GM18951 (cell line): ENCODE results near the gene ZDHHC8.

Source experiments
- POLR2A ChIP-seq: IDR thresholded peaks from 4 replicates; pipeline ENCODE4 v1.6.1; 2011; ENCODE audit warnings: mild to moderate bottlenecking; ENCODE audit not compliant: insufficient read length, insufficient read depth; ENCODE audit errors: extremely low read depth
- in situ Hi-C: fragments of 300-500 bp; cut with MboI; formaldehyde crosslinking; loops from one replicate; pipeline ENCODE4 v1.12.0; 2022; ENCODE audit warnings: low sequenced_read_pairs, mixed read lengths, inconsistent platforms; ENCODE audit not compliant: unreplicated experiment

The ZDHHC8 gene

DNA sequence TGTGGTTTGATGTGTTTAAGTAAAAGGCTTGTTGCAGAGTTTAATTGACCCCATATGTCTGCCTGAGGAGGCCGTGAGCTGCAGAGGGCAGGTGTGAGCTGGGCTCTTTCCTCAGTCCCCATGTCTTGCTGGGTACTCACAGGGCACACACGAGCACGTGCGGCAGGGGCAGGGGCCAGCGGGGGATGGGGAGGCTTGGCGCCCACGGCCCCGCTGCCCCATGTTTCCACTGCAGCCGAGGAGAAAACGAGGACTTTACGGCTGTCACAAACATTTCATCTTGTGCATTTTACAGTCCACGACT is 43.9 kb downstream of the ZDHHC8 start:
- no peak for TF ChIP-seq POLR2A
- in situ Hi-C loops = no loop called here

DNA sequence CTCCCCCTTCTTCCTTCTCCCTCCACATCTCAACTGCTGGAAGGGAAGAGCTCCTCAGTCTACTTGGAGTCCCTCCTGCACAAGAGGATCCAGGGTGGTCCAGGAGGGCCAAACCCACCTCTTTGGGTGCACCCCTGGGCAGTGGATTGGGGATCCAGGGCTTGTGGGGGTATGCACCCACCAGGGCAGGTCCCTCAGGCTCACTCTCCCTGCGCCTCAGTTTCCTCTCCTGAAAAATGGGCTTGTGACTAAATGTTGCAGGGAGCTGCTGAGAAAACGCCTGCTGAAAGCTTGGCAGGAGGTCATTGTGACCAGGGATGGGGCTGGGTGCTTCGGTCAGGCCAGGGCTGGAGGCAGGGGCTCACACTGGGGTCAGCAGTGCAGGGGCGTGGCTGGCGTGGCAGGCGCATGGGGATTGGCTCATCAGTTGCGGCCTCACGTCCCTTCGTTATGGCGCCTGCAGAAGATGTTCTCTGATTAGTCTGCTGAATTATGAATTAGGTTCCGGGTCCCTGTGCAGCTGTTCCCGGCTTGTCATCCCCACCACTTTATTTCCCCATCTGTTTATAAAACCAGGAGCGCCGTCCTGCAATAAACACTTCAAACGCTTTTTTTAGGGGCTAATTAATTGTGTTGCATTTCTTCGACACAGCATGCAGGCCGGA is 44.9 kb downstream of the ZDHHC8 start:
- in situ Hi-C loops = no loop called here
- no peak for TF ChIP-seq POLR2A

DNA sequence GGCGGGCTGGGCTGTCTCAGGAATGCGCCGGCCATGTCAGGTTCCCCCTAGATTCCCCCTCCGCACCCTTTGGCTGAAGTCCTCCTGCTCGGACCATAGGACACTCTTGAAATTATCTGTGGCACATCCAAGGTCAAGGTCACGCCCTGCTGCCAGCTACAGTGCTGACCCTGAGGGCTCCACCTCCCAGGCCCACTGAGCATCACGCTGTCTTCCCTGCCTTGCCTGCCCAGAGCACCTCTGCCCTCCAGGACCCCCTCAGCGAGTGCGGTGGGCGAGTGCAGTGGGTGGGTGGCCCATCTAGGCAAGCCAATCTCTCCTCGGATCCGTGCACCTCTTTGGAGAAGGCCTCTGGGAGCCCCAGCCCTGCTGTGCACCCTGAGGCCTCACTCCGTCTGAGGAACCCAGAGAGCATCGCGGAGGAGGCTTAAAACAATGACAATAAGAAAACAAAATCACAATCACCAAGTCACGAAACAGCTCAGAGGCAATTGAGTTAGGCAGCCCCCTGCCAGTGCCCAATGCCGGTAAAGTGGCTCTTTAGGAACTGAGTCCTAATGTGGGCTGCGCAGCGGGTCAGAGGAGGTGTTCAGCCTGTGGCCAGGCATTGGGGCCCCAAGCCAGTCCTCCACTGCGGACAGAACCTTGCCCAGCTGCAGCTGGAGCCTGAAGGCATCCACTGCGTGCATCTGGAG is 45.8 kb downstream of the ZDHHC8 start:
- no peak for TF ChIP-seq POLR2A
- in situ Hi-C loops = no loop called here

DNA sequence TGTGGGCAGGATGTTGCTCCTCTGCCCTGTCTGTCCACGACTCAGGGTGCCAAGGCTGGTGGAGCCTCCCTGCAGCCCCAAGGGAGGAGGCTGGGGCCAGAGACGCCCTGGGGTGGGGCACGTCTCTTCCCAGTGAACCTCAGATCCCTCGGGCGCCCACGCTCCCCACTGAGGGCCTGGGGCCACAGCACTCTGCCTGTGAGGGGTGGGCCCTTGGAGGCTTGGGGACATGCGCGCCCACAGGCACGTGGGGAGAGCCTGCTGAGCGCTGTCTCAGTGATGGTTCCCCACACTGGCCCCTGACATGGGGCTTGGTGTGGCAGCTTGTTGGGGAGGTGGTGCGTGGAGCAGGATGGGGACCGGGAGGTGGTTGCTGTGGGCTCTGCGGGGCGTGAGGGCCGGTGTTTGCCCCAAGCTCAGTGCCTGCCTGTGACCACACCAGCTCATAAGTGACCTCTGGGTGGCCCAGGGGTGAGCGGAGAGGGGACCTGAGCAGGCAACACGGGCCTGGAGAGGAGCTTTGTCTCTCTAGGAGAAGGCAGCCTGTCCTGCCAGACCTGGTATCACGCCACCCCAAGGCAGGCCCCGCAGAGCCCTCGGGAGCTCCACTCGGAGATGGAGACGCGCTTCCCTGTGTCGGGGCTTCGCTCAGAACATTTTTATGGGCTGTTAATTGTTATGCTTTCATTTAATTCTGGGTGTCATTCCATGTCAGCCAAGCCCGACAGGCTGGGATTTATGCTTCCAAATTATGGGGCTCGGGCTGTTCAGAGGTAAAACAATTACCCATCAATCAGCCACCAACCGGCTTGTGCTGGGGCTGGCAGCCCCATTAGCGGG is 46.7 kb downstream of the ZDHHC8 start:
- in situ Hi-C loops = no loop called here
- TF ChIP-seq POLR2A = no peak

DNA sequence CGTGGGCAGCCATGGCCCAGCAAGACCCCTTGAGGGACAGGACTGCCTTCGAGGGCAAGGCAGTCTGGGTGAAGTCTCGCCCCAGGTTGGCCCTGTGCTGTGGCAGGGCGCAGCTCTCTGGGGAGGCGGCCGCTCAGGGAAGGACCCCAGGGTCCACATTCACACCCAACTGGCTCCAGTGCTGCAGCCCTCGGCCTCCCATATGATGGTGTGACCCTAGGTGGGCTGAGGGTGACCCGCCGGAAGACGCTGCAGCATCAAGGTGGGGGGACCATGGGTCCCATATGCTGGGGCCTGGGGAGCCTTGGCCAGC is 47.3 kb downstream of the ZDHHC8 start:
- in situ Hi-C loops = no loop called here

DNA sequence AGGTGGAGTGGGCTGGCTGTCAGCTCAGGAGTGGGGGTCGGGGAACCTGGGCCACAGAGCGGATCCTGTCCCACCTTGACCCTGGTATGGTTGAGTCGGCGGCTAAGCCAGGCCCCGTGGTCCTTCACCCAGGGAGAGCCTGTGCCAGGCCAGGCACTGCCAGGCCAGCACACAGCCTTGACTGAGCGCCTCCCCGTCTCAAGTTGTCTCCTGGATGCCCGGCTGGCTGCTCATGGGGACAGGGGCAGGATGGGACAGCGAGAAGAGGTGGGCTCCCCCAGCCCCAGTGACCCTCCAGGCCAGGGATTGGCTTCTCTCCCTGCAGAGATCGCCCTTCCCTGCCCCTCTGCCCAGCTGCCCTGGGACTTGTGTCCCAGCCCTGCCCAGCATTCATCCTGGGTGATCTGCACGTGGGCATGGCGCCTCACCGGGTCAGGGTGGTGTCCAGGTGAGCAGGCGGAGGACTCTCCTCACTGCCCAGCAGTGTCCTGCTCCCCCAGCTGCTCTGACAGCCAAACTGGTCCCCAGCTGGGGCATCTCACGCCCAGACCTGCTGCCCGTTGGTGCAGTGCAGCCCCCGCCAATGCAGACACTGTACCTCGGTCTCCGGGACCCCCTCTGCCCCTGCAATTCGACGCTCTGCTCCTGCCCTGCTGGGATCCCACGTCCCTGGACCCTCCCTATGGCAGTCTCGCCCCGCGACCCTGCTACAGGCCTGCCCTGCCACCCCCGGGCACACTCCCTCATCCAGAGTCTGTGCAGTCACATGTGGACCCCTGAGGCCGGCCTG is 48.0 kb downstream of the ZDHHC8 start:
- TF ChIP-seq POLR2A = no peak
- in situ Hi-C loops = no loop called here

More for the DNA sequence above, 47.3 kb downstream of the ZDHHC8 start:
- no peak for TF ChIP-seq POLR2A

DNA sequence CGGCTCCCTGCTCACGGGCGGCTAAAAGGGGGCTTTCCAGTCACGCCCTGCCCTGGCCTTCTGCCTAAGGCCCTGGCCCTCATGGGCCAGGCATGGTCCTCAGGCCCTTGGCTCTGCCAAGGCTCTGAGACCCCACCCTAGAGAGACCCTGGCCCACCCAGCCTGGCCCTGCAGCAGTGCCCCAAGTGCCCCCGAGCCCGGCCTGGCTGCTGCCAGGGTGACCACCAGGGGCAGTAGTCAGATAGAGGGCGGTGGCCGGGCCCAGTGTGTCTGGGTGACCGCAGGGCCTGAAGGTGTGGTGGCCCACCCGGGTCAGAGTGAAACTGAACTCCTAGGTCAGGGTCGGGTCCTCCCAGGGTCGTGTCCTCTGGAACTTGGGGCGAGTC is 48.6 kb downstream of the ZDHHC8 start:
- TF ChIP-seq POLR2A = no peak
- in situ Hi-C loops = no loop called here

DNA sequence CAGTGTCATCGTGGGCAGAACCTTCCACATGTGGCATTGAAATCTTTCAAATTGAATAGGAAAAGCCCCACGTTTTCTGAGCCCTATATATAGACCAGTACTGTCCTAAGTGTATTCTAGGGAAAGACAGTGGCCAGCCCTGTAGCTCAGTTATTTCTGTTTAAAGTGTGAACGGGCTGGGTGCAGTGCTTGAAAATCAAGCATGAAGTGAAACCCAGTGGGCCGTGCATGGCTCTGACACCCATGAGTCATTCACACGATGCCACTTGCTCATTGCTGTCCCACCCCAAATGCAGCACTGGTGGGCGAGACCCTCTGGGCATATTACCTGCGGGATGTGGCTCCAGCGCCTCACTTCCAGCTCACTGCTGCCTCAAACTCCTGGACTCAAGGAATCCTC is 49.0 kb downstream of the ZDHHC8 start:
- TF ChIP-seq POLR2A = no peak
- in situ Hi-C loops = no loop called here

DNA sequence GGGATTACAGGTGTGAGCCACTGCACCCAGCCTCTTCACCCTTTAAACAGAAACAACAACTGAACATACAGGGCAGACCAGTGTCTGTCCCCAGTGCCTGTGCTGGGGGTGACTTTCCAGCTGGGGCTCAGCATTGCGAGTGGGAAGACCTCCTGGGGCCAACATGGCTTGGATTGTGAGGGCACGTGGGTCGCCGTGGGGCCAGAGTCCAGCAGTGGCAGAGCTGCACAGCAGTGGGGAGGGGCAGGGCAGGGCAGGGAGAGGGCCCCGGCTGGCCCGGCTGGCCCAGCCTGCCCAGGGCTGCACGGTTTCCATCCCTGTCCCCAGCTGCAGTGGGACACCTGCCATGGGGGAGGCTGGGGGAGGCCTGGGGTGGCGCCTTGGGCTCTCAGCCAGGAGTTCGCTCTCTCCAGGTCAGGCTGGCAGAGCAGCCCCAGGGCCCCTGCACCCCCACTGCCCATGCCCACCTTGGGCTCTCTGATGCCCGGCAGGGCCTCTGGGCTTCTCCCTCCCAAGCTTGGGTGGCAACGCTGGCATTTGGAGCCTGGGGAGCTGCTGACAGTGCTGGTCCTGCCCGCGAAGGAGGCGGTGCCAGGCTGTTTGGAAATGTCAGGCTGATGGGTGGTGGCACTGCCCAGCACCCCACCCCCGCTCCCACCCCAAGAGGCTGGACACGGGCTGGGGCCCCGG is 49.7 kb downstream of the ZDHHC8 start:
- TF ChIP-seq POLR2A = no peak

DNA sequence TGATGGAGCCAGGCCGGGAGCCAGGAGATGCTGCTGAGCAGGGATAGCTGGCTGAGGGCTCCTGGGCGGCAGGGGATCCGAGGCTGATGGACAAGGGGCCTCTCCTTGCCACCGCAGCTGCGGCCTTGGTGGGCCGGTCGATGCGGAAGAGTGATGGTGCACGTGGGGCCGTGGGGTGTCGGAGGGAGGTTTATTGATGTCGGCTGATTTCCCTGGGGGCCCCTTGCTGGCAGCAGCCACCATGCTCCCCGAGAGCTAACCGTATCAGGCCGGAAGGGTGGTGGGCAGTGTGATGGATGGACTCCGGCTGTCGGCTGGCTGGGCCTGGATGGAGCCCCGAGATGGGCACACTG is 50.3 kb downstream of the ZDHHC8 start:
- no peak for TF ChIP-seq POLR2A
- in situ Hi-C loops = no loop called here

More for the DNA sequence above, 49.7 kb downstream of the ZDHHC8 start:
- in situ Hi-C loops = no loop called here

DNA sequence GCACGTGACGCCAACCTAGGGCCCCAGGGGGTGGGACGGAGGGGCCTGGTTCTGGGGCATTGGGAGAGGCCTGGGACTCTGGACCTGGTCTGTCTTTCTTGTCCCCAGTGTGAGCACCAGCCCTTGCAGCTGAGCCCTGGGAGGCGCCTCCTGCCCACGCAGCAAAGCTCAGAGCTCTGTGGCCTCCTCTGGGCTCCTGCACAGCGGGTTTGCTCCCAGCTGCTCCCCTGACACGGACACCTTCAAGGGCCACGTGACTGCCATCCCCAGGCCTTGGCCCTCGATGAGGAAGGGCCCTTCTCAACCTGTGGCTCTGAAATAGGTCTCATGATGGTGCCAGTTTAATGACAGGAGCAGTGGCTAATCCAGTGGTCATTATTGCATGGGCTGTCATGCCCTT is 50.8 kb downstream of the ZDHHC8 start:
- in situ Hi-C loops = no loop called here
- TF ChIP-seq POLR2A = no peak

DNA sequence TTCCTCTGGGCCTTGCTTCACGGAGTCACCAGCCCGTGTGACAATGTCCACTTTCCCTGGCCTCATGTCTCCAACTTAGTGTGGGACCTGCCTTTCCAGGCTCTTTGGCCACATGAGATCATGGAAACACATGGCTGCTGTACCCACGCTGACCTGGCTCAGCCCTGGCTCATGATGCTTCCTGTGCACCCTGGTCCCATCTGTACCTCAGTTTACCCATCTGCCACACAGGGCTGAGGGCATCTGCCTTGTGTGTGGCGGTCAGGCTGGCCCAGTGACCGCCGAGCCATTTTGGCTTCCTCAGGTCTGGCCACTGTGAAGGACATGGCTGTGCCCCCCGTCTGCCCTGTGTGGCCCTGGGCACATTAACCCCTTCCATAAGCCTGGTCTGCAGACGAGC is 51.5 kb downstream of the ZDHHC8 start:
- in situ Hi-C loops = no loop called here
- no peak for TF ChIP-seq POLR2A

DNA sequence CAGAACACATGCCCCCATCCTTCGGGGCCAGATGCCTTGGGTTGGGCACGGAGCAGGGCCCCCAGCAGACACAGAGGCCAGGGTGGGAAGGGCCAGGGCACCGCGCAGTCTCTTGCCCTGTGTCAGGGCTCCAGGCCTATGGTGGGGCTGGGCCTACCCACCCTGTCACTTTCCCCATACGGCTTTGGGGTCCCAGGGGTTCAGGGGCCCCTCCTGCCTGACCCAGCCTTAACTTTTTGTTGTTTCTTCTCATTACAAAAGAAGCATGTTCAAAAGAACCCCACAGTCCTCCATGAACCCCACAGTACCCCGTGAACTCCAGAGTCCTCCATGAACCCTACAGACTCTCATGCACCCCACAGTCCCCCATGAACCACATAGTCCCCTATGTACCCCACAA is 52.2 kb downstream of the ZDHHC8 start:
- no peak for TF ChIP-seq POLR2A
- in situ Hi-C loops = no loop called here
